Measurements from ENCODE around the gene PDPK1.
A peak's percentile ranks its signal among the peaks of the same experiment; 100 is the strongest.
"Not testable (repeated sequence)": the region's sequence is repeated elsewhere in the genome, so short reads cannot be mapped to it uniquely, and the experiment has no call there.

PDPK1 gene

DNA sequence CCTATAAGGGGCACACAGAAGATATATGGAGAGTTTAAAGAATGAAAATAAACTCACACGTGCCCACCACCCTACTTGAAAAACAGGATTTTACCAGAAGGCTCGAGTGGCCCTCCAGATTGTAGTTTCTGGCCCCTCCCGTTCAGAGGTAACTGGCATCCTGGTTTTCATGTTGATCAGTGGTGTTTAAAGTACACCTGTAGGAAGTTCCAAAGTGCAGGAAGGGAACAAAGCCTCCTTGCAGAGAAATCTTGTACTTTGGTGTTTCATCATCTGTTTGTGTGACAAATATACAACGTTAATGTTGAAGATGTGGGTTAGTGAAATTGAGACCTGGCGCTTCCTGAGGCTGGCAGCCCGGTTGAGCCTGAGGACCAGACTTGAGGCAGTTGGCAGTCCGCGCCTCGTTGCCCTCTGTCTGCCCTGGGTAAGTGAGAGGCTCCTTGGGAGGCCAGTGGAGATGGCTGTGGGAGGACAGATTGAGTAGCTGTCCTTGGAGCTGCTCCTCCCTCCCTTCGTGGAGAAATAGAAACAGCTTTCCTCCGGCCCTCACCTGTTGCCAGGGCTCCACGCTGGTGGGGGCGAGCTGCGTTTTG, 12.6 kb downstream of the PDPK1 start:
- DNase-seq: not testable (repeated sequence)

DNA sequence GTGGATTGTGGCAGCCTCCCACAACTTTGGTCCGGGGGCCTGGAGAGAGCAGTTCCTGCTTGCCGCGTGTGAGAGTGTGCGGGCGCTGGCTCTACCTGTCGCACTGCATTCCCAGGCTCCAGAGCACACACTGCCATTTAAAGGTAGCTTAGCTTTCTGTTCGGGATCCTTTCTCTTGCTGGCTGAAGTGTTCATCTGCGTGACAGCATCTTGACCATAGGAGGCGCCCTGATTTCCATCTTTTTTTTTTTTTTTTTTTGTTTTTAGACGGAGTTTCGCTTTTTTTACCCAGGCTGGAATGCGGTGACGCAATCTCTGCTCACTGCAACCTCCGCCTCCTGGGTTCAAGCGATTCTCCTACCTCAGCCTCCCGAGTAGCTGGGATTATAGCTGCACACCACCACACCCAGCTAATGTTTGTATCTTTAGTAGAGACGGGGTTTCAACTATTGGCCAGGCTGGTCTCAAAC, 13.6 kb downstream of the PDPK1 start:
- not testable (repeated sequence) for DNase-seq

DNA sequence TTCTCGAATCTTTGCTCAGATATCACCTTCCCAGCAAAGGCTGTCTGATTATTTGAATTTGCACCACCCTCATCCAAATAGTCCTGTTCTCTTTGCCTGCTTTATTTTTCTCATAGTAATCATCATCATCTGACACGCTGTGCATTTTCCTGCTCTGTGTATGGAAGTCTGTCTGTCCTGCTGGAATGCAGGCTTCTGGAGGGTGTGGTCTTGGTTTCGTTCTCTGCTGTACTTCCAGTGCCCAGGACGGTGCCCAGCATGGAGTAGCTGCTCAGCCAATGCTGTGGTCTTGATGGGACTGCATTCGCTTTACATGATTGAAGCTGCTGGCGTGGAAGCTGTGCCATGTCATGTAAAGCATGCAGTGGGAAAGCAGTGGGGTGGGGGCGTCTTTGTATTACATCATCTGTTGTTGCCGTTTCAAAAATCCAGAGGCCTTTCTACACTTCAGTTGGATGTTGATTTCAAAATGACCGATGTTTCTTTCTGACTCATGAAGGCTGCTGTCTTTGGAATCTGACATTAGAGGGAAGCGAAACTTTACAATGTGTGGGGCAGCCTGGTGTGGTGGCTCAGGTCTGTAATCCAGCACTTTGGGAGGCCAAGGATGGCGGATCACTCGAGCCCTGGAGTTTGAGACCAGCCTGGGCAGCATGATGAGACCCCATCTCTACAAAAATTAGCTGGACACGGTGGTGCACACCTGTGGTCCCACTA, 17.0 kb downstream of the PDPK1 start:
- not testable (repeated sequence) for DNase-seq

DNA sequence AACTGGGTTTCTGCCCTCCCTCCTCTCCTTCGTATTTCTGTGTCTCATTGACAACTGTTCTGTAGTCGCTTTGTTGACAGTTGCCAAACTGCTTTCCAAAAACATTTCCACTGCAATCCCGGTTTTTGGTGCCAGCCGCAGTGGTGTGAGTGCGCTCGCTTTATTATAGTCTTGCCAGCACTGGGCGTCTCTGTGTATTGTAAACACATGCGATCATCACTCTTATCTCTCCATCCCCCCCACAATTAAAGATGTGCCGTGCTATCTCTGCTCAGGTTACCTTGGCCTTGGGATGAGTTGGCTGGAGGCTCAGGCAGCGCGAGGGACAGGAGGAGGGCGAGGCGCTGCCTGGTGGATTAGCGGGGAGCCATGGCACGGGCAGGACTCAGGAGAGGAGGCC, 19.3 kb downstream of the PDPK1 start:
- DNase-seq: not testable (repeated sequence)

DNA sequence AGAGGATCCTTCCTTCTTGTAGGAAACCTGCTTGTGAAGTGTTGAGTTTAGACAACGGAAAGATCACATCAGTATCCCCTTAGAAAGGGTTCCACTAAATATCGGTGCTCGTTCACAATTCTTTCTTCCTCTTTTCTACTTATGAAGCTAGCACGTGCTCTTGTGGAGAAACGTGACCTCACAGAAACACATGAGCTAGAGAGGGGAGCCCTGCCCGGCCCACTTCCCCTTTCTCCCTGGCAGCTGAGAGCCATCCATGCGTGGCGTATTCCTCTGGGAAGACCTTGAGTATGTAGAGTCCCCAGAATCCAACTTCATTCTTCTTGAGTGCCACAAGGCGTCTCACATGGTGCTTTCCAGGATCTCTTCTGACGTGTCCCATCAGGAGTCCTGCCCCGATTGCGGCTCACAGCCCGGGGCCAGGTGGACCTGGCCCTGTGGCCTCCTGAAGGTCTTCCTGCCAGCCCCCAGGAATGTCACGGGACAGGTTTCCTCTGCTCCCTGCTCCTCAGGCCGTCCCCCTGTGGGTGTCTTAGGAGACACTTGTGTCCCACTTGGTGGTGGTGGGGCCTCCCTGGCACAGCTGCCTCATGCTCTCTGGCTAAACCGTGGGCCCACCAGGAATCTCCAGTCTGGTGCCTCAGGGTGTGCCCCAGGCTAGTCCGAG, 22.4 kb downstream of the PDPK1 start:
- DNase-seq: not testable (repeated sequence)

DNA sequence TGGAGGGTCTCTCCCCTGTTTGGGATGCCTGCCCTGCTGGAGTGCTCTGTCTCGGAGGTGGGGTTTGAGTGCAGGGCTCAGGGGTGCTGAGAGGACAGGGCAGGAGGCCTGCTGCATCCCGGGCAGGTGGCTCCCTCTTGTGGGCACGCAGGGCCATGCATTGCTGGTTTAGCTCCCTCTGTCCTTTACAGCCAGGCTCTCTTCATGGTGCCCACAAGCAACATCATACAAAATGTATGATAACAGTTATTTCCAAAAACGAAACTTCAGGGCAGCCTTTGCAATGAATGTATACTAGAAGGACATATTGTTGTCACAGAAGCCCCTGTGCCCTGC, 22.9 kb downstream of the PDPK1 start:
- DNase-seq: not testable (repeated sequence)

DNA sequence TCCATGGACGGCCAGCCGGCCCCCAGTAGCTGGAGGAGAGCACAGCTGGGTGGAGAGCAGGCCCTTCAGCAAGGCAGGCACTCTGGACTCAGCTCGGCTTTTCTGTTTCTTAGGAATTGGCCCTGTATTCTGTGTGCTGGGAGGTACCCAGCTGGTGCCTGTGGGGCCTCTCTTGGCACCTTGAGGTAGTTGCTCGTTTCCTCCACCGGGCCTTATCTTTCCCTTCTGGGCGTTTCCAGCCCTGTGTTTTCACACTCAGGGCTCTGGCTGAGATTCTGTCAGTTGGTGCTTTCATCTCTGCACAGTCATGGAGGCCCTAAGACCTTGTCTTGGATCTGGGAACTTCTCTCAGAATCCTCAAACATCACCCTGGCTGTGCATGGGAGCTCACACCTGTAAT, 29.7 kb downstream of the PDPK1 start:
- DNase-seq: not testable (repeated sequence)

DNA sequence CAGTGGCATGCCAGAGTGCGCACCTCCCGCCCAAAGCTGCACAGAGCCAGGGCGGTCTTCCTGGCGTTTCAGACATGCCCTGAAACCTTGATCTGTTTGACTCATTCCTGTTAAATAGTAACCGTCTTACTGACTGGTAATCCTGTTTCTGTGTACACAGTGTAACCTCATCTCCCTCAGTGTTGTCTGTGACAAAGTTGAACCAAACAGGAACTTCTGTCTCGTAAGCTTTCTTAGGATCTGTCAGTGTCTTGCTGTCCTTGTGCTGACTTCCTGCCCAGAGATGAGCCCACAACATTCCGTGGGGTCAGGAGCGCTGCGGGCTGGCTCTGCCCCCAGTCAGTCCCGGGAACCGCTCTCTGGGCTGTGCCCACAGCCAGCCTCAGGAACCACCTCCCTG, 30.8 kb downstream of the PDPK1 start:
- DNase-seq: not testable (repeated sequence)

DNA sequence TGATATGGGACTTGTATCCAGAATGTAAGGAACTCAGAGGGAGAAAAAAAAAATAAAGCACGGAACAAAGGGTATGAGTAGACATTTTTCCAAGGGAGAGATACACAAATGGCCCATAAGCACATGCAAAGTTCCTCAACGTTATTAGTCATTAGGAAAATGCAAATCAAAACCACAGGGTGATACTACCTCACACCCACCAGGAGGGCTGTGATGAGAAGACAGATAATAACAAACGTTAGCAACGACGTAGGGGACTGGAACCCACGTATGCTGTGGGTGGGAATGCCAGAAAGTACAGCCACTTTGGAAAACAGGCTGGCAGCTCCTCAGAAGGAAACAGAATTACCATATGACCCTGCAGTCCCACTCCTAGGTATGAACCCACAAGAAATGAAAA, 34.9 kb downstream of the PDPK1 start:
- not testable (repeated sequence) for DNase-seq

DNA sequence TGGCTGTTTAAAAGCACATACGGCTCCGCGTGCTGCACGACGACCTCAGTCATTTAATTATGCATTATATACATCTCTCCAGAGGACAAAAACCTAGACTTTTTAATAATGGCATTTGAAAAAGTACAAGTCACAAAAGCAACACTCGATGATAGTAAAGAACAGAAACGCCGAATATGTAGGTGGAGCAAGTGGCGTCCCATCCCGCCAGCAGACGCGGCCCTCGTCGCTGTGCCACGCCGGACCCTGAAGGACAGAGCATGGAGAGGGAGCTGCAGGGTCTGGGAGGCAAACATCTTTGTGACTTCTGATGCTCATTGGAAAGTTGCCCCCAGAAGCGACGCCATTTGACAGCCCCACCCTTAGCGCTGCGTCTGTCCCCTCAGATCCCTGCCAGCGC, 38.0 kb downstream of the PDPK1 start:
- DNase-seq: not testable (repeated sequence)

DNA sequence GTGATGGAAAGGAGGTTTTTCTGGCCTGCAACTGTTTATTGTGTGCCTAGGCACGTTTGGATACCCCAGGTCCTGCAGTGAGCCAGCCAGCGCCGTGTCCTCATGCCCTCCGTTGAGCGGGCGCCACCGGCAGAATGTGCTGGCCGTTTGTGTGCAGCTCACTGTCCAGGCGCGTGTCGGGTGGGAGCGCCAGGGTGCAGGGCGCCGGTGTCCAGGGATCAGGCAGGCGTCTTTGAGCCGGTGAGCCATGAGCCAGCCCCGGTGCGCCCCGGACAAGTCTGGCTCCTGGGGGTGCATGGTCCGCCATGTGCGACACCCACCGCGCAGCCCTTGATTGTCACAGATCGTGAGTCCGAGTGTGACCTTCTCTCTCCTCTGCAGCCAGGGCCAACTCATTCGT, 39.2 kb downstream of the PDPK1 start:
- DNase-seq: not testable (repeated sequence)

DNA sequence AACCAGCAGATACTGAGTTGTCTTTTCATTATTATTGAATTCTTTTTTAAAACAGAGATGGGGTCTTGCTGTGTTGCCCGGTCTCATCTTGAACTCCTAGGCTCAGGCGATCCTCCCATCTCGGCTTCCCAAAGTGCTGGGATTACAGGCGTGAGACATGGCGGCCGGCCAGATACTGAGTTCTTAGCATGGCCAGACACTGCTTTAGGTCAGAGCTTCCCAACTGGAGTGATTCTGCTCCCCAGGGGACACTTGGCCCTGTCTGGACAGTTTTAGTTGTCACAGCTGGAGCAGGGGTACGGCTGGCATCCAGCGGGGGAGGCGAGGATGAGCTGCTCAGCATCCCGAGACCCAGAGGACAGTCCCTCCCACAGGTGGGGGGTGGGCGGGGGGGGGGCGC, 41.1 kb downstream of the PDPK1 start:
- DNase-seq: not testable (repeated sequence)

DNA sequence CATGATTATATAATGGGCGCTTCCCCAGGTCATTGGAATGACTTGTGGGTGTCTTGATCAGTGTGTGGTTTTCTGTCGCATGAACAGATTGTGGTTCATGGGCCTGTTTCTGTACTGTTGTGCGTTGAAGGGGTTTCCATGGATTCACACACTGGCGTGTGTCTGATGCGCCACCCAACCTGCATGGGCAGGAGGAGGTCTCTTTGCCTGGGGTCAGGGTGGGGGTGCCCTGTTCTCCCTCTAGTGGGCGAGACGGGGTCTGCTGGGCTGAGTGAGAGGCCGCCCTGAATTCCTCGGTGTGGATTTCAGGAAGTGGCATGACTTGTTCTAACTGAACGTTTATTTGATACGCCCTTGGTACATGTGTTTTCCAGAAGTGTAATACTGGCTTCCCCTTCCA, 42.3 kb downstream of the PDPK1 start:
- DNase-seq: not testable (repeated sequence)

DNA sequence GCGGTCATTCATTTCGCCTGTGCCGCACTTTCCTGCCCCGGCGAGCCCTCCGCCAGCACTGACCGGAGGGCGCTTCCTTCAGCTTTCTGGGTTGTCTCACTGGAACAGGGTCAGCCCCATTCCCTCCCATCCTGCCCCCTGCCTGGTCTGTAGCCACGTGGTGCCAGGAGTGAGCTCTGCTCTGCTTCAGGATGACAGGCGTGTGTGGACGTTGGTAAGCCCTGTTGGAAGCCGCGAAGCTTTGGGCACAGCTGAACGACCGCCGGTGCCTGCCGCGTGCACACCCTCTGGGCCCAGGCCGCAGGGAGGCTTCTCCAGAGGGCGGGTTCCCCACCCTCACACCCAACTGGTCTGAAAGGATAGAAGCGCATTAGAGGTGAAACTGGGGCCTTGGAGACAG, 43.0 kb downstream of the PDPK1 start:
- not testable (repeated sequence) for DNase-seq

DNA sequence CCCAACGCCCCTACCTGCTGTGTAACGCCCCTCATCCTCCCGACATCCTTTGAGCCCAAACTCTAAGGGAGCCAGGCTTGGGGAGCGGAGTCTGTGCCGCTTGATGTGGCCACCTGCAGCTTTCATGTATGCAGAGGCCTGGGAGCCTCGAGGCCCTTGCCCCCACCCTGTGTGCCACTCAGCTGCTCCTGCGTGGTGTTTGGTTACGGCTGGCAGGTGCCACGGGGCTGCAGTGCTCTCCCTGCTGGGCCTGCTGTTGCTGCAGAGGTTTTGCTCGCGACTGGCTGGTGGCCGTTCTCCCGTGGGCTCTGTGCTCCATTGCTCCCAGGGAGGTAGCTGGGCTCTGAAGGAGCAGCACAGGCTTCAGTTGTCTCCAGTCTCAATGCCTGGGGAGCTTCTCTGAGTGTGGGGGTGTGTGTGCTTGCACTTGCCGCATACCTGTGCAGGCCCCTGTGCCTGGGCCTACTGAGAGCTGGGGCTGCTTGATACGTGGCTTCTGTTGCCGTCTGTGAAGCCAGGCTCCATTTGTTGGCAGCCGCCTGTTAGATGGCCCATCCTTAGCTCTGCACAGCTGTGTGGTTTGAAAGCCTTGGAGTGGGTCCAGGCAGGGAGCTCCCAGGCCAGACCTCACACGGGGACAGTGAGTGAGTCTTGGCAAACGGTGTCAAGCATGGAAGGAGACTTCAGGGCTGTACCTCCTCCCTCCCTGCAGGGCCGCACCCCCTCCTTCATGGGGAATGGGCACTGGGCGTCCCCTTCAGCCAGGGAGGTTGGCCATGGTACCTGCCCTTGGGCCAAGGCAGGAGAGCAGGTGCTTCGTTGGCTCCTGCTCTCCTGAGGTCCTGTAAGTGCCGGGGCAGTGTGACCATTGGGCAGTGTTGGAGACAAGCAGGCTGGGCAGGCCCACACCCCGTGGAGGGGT, 47.2 kb downstream of the PDPK1 start:
- peak; percentile 22 to 79 for DNase-seq

DNA sequence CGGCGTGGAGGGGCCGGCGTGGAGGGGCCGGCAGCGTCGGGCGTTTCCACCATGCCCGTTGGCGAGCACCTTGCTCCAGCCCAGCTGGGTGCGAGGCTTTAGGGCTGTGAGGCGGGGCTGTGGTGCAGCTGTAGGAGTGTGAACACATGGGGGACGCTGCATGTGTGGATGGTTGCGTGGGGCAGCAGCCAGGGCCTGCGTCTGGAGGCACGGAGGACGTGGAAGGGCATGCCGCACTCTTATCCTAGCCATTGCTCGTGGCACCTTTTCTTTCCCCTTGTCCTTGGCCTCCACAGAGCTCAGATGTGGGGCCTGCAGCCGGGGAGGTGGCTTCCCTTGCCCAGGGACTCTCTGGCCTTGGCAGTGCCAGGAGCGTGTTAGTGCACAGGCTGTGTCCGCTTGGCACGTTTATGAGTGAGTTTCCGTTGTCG, 47.8 kb downstream of the PDPK1 start:
- DNase-seq: no peak

DNA sequence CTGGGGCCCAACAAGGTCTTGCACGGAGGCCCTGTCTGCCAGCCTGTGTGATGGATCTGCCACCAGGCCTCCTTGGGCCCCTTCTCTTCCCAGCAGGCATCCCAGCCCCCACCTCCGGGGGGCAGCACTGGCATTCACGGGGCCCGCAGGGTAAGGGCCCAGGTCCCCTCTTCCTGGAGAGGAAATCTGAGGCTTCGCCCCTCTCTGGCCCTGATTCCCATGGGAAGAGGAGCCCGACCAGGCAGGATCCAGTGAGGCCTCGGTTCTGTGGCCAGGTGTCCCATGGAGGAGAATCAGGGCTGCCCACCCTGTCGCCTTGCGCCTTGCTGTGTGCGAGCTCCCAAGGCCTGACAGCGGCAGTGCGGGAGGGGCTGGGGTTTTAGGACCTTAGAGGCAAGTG, 48.4 kb downstream of the PDPK1 start:
- no peak for DNase-seq

DNA sequence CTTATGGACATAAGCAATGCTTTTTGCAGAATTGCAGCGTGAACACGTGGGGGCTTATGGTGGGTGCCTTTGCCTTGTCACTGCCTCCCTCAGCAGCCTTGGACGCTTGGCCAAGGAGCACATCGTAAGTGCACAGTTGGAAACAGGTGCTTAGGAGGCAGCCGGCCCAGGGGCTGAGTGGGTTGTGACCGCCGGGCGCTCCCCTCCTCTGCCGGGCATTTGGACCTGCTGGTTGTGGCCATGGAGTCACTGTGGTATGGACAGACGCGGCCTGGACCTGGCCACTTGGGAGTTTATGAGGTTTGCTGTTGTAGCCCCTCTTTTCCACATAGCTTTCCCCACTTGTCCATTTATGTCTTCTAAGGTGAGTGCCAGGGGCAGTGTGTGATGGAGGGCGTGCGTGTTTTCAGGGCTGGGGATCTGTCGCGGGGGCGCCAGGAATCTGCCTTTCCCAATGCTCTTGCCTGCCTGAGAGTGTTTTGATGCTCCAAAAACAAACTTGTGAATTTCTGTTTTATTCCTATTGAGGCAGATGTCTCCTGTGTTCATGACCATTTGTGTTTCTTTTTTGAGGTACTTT, 49.2 kb downstream of the PDPK1 start:
- no peak for DNase-seq

DNA sequence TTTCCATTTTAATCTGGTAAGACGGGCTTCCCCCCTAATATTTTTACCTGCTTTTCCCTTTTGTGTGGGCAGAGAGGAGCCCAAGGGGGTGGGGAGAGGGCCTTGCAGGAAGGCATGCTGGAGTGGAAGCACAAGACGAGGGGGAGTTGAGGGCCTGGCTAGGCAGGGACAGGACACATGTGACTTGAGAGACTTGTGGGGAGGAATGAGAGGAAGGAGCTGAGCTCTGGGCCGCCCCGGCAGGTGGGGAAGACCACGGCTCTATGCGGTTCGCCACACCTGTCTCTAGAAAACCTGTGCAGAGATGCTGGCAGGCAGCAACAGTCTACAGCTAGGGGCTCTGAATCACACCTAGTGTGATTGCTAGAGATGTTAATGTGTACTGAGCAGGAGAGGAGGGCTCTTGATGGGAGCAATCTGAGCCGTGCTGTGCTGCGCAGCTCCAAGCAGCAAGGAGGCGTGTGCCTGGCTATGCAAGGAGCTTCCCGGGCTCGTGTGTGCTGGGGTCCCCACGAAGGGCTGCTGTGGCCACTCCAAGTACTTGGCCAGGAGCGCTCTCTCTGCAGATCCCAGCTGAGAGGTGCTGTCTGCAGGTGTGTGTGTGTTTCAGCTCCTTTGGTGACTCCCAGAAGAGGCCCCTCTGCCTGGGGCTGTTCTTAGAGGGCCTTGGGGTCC, 50.2 kb downstream of the PDPK1 start:
- no peak for DNase-seq

DNA sequence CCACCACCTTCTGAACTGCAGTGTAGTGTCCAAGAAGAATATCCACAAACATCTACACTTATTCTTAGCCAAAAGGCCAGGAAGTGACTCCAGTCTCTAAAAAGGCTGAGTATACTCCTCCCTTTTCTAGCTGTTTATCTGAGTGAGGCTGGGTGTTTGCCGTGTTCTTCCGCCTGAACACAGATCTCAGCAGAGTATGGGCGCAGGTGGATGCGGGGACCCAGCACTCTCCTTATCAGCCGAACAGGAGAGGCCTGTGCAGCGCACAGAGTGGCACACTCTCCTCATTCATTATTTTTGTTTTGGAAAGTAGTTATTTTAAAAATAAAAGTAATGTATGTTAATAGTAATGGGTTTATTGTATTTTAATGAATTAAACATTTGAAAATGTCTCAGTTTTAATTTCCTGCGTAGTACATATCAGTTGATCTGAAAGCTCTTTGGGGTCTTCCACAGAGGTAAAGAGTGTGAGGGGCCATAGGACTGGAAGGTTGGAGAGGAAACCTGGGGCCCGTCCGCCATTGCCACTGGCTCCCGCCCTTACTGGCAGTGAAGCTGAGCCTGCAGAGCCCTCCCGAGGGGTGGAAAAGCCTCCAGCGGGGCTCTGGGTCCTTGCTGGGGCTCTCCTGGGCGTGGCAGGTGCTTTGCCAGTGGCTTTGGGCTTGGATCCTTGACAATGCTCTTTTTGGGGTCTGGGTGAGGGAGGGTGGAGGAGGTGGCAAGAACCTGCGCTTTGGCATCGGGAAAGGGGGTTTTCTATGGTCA, 53.8 kb downstream of the PDPK1 start:
- no peak for DNase-seq

DNA sequence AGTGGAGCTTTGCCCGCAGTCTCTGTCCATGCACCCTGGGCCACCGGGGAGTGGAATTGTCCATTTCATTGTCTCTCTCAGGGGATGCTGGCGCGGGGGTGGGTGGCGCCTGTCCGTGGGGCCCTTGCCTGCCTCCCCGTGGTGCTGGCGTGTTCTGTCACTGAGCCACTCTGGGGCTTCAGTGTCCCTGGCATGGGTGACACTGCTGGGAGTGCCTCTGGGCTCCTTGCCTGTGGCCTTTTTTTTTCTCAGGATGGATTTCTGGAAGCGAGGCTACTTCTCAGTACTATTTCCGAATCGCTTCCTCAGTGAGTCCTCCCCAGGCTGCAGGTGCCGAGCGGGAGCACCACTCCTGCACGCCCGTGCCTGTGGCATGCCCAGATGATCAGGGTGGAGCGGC, 55.0 kb downstream of the PDPK1 start:
- no peak for DNase-seq

Data from NCI-H446 (cell line).